ENCODE data around the gene KIZ.

Gene KIZ

DNA sequence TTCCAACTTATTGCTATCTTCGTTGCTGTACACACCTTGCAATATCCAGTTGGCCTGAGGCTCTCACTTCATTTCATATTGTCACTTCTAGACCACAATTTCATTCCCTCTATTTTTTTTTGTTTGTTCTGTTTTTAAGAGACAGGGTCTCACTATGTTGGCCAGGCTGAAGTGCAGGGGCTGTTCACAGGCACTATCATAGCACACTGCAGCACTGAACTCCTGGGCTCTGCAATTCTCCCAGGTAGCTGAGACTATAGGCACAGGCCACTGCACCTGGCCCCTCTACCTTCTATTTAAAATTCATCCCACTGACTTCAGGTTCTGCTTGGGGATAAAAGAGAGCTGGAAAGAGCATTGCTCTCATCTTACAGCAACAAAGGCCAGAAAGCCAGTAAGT is 15.1 kb upstream of the KIZ start:
- no peak overlapping the region for H3K4me3 ChIP-seq (ENCODE audit: low read depth, low read length)
- DNase-seq (ENCODE audit: low read depth): no peak
- TF ChIP-seq CTCF (IDR thresholded peaks at IDR 0.05; ENCODE audit: low read depth, low read length) (no peak), POLR2A (IDR thresholded peaks at IDR 0.05; ENCODE audit: extremely low read depth, insufficient read length) (no peak), MYC (IDR thresholded peaks at IDR 0.05; ENCODE audit: low read depth, low read length) (no peak)
- TF ChIP-seq, protein P1, sequence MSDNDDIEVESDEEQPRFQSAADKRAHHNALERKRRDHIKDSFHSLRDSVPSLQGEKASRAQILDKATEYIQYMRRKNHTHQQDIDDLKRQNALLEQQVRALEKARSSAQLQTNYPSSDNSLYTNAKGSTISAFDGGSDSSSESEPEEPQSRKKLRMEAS (IDR thresholded peaks at IDR 0.05; ENCODE audit: low read depth, low read length): no peak

DNA sequence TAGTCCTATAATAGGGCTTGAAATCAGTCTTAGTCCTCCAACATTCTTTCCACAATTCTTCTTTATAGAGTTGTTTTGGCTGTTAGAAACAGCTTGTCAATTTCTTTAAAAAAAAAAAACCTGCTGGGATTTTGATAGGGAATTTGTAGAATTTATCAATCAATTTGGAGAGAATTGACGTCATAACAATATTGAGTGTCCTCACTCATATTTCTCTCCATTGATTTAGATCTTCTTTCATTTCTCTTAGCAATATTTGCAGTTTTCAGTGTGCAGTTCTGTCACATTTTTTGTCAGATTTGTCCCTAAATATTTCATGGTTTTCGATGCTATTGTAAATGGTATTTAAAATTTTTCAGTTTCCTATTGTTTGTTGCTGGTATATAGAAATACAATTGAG is 14.5 kb upstream of the KIZ start:
- DNase-seq (ENCODE audit: low read depth): no peak
- H3K4me3 ChIP-seq (ENCODE audit: low read depth, low read length): no peak overlapping the region
- TF ChIP-seq CTCF (IDR thresholded peaks at IDR 0.05; ENCODE audit: low read depth, low read length) (no peak), MYC (IDR thresholded peaks at IDR 0.05; ENCODE audit: low read depth, low read length) (no peak), POLR2A (IDR thresholded peaks at IDR 0.05; ENCODE audit: extremely low read depth, insufficient read length) (no peak)
- TF ChIP-seq, protein P1 (IDR thresholded peaks at IDR 0.05; ENCODE audit: low read depth, low read length): no peak

DNA sequence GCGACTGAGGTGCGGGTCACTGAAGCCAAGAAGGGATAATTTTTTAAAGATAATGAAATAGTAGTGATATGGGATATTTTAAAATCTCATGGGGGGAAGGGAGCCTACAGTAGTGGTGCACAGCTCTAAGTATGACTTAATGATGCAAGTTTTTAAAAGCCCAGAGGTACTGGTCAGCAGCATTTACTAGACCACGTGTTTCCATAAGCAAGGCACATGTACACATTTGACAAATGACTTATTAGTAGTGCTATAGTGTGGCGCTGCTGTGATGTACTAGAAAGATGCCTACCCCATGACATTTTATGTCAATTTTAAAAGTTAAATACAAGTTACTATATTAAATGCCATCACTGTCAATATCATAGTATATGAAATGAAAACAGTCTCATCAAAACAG is 12.2 kb upstream of the KIZ start:
- DNase-seq (ENCODE audit: low read depth): no peak
- no peak overlapping the region for H3K4me3 ChIP-seq (ENCODE audit: low read depth, low read length)
- TF ChIP-seq MYC (IDR thresholded peaks at IDR 0.05; ENCODE audit: low read depth, low read length) (no peak), CTCF (IDR thresholded peaks at IDR 0.05; ENCODE audit: low read depth, low read length) (no peak), POLR2A (IDR thresholded peaks at IDR 0.05; ENCODE audit: extremely low read depth, insufficient read length) (no peak)
- TF ChIP-seq, protein P1 (IDR thresholded peaks at IDR 0.05; ENCODE audit: low read depth, low read length): peak; percentile 62; the same call in 1 of the 2 replicates

DNA sequence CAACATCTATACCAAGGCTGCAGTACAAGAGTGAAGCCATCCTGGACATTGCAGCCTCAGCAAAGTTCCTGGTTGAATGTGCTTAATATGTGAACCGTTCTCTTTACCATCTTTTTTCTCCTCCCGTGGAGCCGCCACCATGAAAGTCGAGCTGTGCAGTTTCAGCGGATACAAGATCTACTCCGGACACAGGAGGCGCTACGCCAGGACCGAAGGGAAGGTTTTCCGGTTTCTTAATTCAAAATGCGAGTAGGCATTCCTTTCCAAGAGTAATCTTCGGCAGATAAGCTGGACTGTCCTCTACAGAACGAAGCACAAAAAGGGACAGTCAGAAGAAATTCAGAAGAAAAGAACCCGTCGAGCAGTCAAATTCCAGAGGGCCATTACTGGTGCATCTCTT is 11.3 kb upstream of the KIZ start:
- DNase-seq (ENCODE audit: low read depth): no peak
- TF ChIP-seq MYC (IDR thresholded peaks at IDR 0.05; ENCODE audit: low read depth, low read length) (no peak), CTCF (IDR thresholded peaks at IDR 0.05; ENCODE audit: low read depth, low read length) (no peak)
- TF ChIP-seq, protein P1 (IDR thresholded peaks at IDR 0.05; ENCODE audit: low read depth, low read length): no peak

GRCh38 chr20:21117521-21117920 is 8.4 kb upstream of the KIZ start:
- no peak for DNase-seq (ENCODE audit: low read depth)
- no peak overlapping the region for H3K4me3 ChIP-seq (ENCODE audit: low read depth, low read length)
- TF ChIP-seq, protein P1 (IDR thresholded peaks at IDR 0.05; ENCODE audit: low read depth, low read length): no peak
- TF ChIP-seq MYC (IDR thresholded peaks at IDR 0.05; ENCODE audit: low read depth, low read length) (no peak), CTCF (IDR thresholded peaks at IDR 0.05; ENCODE audit: low read depth, low read length) (no peak), POLR2A (IDR thresholded peaks at IDR 0.05; ENCODE audit: extremely low read depth, insufficient read length) (no peak)

More for the DNA sequence above, 11.3 kb upstream of the KIZ start:
- H3K4me3 ChIP-seq (ENCODE audit: low read depth, low read length): no peak overlapping the region

DNA sequence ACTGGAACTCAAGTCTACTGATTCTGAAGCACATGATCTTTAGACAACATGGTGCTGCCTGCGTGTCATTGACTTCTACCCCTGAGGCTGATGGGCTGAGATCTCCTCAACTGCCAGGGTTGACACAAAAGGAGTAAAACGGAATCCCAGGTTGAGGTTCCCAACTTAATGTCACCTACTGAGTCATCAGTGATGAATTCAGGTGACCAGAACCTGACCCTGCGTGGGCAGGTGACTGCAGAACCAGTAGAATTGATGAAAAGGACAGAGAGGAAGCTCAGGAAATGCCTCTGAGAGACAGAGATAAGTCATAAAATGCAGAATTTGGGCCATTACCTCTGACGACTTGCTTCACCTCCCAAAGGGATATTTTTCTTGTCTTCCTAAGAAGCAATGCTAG is 7.7 kb upstream of the KIZ start:
- TF ChIP-seq, protein P1 (IDR thresholded peaks at IDR 0.05; ENCODE audit: low read depth, low read length): no peak
- no peak for TF ChIP-seq POLR2A (IDR thresholded peaks at IDR 0.05; ENCODE audit: extremely low read depth, insufficient read length)
- no peak for TF ChIP-seq CTCF (IDR thresholded peaks at IDR 0.05; ENCODE audit: low read depth, low read length)
- no peak for TF ChIP-seq MYC (IDR thresholded peaks at IDR 0.05; ENCODE audit: low read depth, low read length)
- H3K4me3 ChIP-seq (ENCODE audit: low read depth, low read length): no peak overlapping the region
- no peak for DNase-seq (ENCODE audit: low read depth)

Measured in NB4 (cell line).